ENCODE results near the gene SLC9A8.

Gene SLC9A8

GRCh38 chr20:49938173-49939163 lies 125.8 kb downstream of the SLC9A8 start:
- in situ Hi-C loops (cut with HindIII; ENCODE audit: low sequenced_read_pairs): no loop called here

GRCh38 chr20:49941456-49941855 lies 128.8 kb downstream of the SLC9A8 start:
- in situ Hi-C loops (cut with HindIII; ENCODE audit: low sequenced_read_pairs): no loop called here

All from endothelial cell of hepatic sinusoid (primary cell).